LNCaP clone FGC (cell line): ENCODE results near the gene ARMH1.
"Not testable (repeated sequence)": the region's sequence is repeated elsewhere in the genome, so short reads cannot be mapped to it uniquely, and the experiment has no call there.

ENCODE experiments used
- DNase-seq: peaks from one replicate; pipeline ENCODE4 v3.0.0-alpha.2; 2011; ENCODE audit warnings: low read depth
- H3K4me3 ChIP-seq: 2 replicates; pipeline ENCODE4 v1.5.1; 2011; ENCODE audit warnings: mild to moderate bottlenecking, low read depth, low read length, control low read depth
- TF ChIP-seq, protein P1 (sequence below): IDR thresholded peaks from 2 replicates; pipeline ENCODE4 v1.5.1; 2012; ENCODE audit warnings: mild to moderate bottlenecking; ENCODE audit not compliant: control insufficient read depth, insufficient read depth; ENCODE audit errors: extremely low read depth

ARMH1 gene

DNA sequence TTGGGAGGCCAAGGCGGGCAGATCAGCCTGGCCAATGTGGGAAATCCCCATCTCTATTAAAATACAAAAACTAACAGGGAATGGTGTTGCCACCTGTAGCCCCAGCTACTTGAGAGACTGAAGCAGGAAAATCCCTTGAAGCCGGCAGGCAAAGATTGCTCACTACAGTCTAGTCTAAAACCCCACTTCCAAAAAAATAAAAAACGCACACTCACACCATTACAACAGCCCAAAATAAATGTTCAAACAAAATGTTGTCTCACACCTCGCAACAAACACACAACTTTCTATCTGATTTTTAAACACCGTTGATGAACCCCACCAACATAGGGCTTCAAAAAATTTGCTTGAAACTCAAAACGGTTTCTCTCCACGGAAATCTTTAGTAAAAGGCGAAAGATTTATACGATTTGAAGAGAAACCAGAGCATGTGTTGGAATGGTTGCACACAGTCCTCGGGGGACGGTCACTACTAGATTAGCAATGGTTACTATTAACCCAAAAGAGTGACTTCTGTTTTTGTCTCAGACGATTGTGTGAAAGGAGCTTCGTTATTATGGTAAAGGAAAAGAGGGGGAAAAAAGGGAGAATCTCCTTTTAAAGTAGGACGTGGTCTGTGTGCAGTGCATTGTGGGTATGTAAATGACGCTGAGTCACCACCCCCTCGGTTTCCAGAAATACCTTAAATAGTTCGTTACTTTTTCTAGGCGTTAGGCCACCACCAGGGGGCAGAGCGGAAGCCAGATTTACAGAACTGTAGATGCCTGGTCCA, 56.4 kb downstream of the ARMH1 start, which contains the start of gene RNU5D-1:
RNU5D-1 (minus strand) TSS at position 430 of the 772 bp plus-strand sequence.
- no peak within 1 kb of the TSS for H3K4me3 ChIP-seq
- DNase-seq, result peak; percentile 94
- TF ChIP-seq, protein P1, sequence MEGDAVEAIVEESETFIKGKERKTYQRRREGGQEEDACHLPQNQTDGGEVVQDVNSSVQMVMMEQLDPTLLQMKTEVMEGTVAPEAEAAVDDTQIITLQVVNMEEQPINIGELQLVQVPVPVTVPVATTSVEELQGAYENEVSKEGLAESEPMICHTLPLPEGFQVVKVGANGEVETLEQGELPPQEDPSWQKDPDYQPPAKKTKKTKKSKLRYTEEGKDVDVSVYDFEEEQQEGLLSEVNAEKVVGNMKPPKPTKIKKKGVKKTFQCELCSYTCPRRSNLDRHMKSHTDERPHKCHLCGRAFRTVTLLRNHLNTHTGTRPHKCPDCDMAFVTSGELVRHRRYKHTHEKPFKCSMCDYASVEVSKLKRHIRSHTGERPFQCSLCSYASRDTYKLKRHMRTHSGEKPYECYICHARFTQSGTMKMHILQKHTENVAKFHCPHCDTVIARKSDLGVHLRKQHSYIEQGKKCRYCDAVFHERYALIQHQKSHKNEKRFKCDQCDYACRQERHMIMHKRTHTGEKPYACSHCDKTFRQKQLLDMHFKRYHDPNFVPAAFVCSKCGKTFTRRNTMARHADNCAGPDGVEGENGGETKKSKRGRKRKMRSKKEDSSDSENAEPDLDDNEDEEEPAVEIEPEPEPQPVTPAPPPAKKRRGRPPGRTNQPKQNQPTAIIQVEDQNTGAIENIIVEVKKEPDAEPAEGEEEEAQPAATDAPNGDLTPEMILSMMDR, result peak; percentile 87

DNA sequence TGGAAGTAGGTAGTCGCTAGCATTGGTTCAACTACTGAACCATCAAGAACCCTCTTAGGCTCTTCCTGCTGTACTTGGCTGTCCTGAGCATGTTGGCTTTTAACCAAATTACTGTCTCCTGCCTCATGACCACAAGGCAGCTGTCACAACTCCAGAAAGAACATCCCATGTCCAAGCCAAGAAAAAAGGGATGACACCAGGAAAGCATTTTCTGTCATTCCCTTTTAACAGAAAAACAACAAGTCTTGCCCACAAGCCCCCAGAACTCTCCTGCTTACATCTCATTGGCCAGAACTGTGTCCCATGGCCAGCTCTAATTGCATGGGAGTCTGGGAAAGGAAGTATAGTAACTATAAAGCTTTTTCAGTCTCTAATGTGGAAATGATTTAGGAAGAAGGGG, 58.9 kb downstream of the ARMH1 start:
- TF ChIP-seq, protein P1, result no peak
- peak; percentile 48 for DNase-seq
- H3K4me3 ChIP-seq, result no peak overlapping the region

DNA sequence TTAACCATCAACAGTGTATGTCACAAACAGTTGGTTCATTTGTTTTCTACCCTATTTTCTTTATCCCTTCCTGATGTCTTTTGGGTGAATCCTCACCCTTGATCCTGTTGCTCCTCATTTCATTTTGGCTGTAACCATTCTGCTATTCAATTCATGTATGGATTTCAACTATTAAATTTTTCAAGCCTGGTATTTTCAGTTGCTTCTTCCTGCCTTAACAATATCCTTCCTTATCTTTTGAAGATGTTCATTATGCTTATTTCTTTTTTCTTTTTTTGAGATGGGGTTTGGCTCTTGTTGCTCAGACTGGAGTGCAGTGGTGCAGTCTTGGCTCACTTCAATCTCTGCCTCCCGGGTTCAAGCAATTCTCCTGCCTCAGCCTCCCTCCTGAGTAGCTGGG, 59.3 kb downstream of the ARMH1 start:
- DNase-seq, result no peak
- H3K4me3 ChIP-seq, result no peak overlapping the region
- TF ChIP-seq, protein P1, result no peak

DNA sequence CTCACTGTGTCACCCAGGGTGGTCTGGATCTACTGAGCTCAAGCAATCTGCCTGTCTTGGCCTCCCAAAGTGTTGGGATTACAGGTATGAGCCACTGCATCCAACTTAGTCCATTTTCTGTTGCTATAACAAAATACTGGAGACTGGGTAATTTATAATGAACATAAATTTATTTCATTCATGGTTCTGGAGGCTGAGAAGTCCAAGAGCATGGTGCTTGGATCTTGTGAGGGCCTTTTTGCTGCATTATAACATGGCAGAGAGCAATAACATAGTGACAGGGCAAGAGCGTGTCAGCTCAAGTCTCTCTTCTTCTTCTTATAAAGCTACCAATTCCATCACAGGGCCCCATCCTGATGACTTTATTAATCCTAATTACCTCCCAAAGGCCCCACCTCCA, 61.5 kb downstream of the ARMH1 start:
- TF ChIP-seq, protein P1, result no peak
- DNase-seq, result no peak
- H3K4me3 ChIP-seq, result no peak overlapping the region

DNA sequence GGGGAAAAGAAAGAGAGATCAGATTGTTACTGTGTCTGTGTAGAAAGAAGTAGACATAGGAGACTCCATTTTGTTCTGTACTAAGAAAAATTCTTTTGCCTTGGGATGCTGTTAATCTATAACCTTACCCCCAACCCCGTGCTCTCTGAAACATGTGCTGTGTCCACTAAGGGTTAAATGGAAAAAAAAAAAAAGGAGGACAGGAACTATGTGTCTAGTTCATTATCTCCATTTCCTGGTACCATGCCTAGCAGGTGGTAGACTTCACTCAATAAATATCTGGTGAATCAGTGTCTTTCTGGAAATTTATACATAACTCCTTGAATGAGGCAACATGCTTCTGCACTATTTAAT, 64.4 kb downstream of the ARMH1 start:
- DNase-seq, result not testable (repeated sequence)

DNA sequence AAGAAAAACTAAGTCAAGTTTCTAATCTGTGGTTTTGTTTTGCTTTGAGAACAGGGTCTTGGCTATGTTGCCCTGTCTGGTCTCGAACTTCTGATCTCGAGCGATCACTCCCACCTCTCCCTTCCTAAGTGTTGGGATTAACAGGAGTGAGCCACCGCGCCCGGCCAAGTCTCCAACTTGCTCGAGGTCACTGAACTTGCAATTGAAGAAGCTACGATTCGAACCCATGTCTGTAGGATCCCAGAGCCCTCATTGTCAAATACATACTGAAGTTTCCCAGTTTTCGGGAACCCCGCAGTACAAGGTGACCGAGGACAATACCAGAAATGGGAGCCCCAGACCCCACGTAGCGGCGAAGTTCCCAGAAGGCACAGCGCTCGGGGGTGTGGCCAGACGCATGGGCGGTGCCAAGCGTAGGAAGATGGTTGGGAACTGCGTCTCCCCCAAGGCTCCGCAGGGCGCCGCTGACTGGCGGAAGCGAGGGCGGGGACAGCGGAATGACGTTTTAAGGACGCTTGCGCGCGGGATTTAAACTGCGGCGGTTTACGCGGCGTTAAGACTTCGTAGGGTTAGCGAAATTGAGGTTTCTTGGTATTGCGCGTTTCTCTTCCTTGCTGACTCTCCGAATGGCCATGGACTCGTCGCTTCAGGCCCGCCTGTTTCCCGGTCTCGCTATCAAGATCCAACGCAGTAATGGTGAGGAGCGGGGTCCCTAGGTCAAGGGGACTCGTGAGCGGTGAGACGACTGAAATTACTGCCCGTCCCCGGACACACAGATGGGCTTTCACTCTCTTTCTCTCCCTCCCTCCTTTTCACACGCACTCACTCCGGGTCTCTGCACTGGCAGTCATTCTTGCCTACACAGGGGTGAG, 65.0 kb downstream of the ARMH1 start, which contains the start of gene KIF2C:
KIF2C (plus strand) TSS at position 531 of the 872 bp plus-strand sequence; CDS start at position 627, 96 bp downstream.
- DNase-seq, result peak; percentile 92
- peak within 1 kb of the TSS; percentile 86 for H3K4me3 ChIP-seq
- TF ChIP-seq, protein P1, result no peak

More for the DNA sequence above, 64.4 kb downstream of the ARMH1 start:
- peak overlapping the region; percentile 86 for H3K4me3 ChIP-seq

DNA sequence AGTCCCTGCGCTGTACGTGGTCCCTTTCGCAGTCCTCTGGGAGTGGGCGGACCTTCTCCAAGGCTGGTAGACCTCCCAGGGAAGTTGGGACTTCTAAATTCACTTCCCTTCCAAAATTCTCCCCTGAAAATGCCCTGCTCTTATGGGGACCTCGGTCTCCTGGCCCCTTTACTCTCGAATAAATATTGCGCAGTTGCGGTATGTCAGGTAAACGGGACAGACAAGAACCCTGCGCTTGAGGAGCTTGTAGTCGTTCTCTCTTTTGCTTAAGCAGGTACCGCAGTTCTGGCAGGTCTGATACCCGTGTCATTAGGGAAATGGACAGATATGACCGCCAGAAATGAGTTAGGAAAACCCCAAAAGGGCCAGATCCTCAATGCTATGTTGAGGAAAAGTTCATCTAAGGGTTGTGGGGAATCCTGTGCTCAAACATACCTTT, 65.7 kb downstream of the ARMH1 start:
- no peak for DNase-seq
- TF ChIP-seq, protein P1, result no peak
- peak overlapping the region; percentile 86 for H3K4me3 ChIP-seq
